GM21619 (cell line): ENCODE data around the gene EFHD1.
"Not testable (repeated sequence)": the region's sequence is repeated elsewhere in the genome, so short reads cannot be mapped to it uniquely, and the experiment has no call there.

ENCODE experiments used
- ATAC-seq: cut with Tn5 transposase; IDR thresholded peaks from one replicate; pipeline ENCODE4 v1.9.1; 2021; ENCODE audit not compliant: unreplicated experiment

Gene EFHD1

GRCh38 chr2:232615339-232615738 lies 18.1 kb upstream of the EFHD1 start:
- ATAC-seq, result no peak

GRCh38 chr2:232621186-232621585 lies 12.2 kb upstream of the EFHD1 start:
- ATAC-seq, result no peak

GRCh38 chr2:232622563-232622962 lies 10.8 kb upstream of the EFHD1 start:
- no peak for ATAC-seq

- no peak for ATAC-seq
Observed at GRCh38 chr2:232623768-232624765, 9.3 kb upstream of the EFHD1 start.

GRCh38 chr2:232626584-232626983 lies 6.8 kb upstream of the EFHD1 start:
- ATAC-seq, result no peak

GRCh38 chr2:232628466-232629128 lies 4.8 kb upstream of the EFHD1 start:
- no peak for ATAC-seq

- ATAC-seq, result no peak
Observed at GRCh38 chr2:232629129-232629475, 4.3 kb upstream of the EFHD1 start.

GRCh38 chr2:232632229-232632903 lies 1.0 kb upstream of the EFHD1 start:
- ATAC-seq, result no peak

- no peak for ATAC-seq
Observed at GRCh38 chr2:232632904-232633412, 446 bp upstream of the EFHD1 start.

- no peak for ATAC-seq
Observed at GRCh38 chr2:232634206-232635150, 1.1 kb downstream of the EFHD1 start.

GRCh38 chr2:232635376-232635775 lies 2.0 kb downstream of the EFHD1 start:
- not testable (repeated sequence) for ATAC-seq

GRCh38 chr2:232635820-232636219 lies 2.4 kb downstream of the EFHD1 start:
- ATAC-seq, result no peak

GRCh38 chr2:232636788-232637420 lies 3.5 kb downstream of the EFHD1 start:
- no peak for ATAC-seq

- no peak for ATAC-seq
Observed at GRCh38 chr2:232637866-232638583, 4.6 kb downstream of the EFHD1 start.

GRCh38 chr2:232641153-232641848 lies 7.9 kb downstream of the EFHD1 start:
- ATAC-seq, result no peak

- no peak for ATAC-seq
Observed at GRCh38 chr2:232643147-232643425, 9.7 kb downstream of the EFHD1 start.

- ATAC-seq, result no peak
Observed at GRCh38 chr2:232643813-232644347, 10.5 kb downstream of the EFHD1 start.

- ATAC-seq, result no peak
Observed at GRCh38 chr2:232645061-232645460, 11.7 kb downstream of the EFHD1 start.

GRCh38 chr2:232646726-232647125 lies 13.3 kb downstream of the EFHD1 start:
- ATAC-seq, result no peak
